ENCODE measurements around the gene TNP1.

- TF ChIP-seq, protein P1, sequence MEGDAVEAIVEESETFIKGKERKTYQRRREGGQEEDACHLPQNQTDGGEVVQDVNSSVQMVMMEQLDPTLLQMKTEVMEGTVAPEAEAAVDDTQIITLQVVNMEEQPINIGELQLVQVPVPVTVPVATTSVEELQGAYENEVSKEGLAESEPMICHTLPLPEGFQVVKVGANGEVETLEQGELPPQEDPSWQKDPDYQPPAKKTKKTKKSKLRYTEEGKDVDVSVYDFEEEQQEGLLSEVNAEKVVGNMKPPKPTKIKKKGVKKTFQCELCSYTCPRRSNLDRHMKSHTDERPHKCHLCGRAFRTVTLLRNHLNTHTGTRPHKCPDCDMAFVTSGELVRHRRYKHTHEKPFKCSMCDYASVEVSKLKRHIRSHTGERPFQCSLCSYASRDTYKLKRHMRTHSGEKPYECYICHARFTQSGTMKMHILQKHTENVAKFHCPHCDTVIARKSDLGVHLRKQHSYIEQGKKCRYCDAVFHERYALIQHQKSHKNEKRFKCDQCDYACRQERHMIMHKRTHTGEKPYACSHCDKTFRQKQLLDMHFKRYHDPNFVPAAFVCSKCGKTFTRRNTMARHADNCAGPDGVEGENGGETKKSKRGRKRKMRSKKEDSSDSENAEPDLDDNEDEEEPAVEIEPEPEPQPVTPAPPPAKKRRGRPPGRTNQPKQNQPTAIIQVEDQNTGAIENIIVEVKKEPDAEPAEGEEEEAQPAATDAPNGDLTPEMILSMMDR (IDR thresholded peaks at IDR 0.05): no peak
- TF ChIP-seq EP300 (IDR thresholded peaks at IDR 0.05): no peak
Observed at GRCh38 chr2:216888081-216888480, 28.2 kb upstream of the TNP1 start.

All from upper lobe of left lung (tissue), 4 donors.